NCI-H2196 (cell line): Measurements from ENCODE around the gene IMPACT.

ENCODE experiments used
- DNase-seq: peaks from one replicate; lab custom pipeline; 2025; ENCODE audit not compliant: unreplicated experiment; lab: John Stamatoyannopoulos, UW

IMPACT gene

GRCh38 chr18:24474406-24474805, 47.9 kb downstream of the IMPACT start:
- no peak for DNase-seq

GRCh38 chr18:24475926-24476589, 49.6 kb downstream of the IMPACT start:
- DNase-seq, result no peak

GRCh38 chr18:24479371-24479770, 52.9 kb downstream of the IMPACT start:
- DNase-seq, result no peak

- DNase-seq, result no peak
These were observed 56.4 kb downstream of the IMPACT start for GRCh38 chr18:24482821-24483220.

- DNase-seq, result no peak
These were observed 59.2 kb downstream of the IMPACT start for GRCh38 chr18:24485681-24486080.

- no peak for DNase-seq
These were observed 60.2 kb downstream of the IMPACT start for GRCh38 chr18:24486684-24487083.

- peak; percentile 62 for DNase-seq
These were observed 62.5 kb downstream of the IMPACT start for GRCh38 chr18:24488824-24489493.

GRCh38 chr18:24490539-24490938, 64.1 kb downstream of the IMPACT start:
- no peak for DNase-seq

GRCh38 chr18:24491927-24492834, 65.7 kb downstream of the IMPACT start:
- DNase-seq, result no peak

- DNase-seq, result no peak
These were observed 68.1 kb downstream of the IMPACT start for GRCh38 chr18:24494586-24494985.

- DNase-seq, result no peak
These were observed 70.7 kb downstream of the IMPACT start for GRCh38 chr18:24497031-24497754.

- DNase-seq, result no peak
These were observed 73.3 kb downstream of the IMPACT start for GRCh38 chr18:24499814-24500213.

- no peak for DNase-seq
These were observed 73.7 kb downstream of the IMPACT start for GRCh38 chr18:24500217-24500616.

GRCh38 chr18:24500766-24501165, 74.3 kb downstream of the IMPACT start:
- DNase-seq, result no peak

- no peak for DNase-seq
These were observed 76.4 kb downstream of the IMPACT start for GRCh38 chr18:24502667-24503523.
